K562 (cell line): ENCODE data around the gene SF3B4. TPM values are rescaled to one million over a fixed set of nuclear protein-coding genes. Genes with fewer than 3 reads are reported as not detected.

Experiments
- ADNP ChIP-seq: fragments of 200-800 bp; sonication (Bioruptor generic); IDR thresholded peaks from 2 replicates; pipeline ENCODE4 v1.6.1; 2016; ENCODE audit warnings: missing genetic modification characterization, missing compliant biosample characterization
- CREBBP ChIP-seq: IDR thresholded peaks from one replicate; pipeline ENCODE4 v1.6.1; 2012; ENCODE audit warnings: low read depth, mild to moderate bottlenecking, control low read depth, inconsistent platforms, low read length
- ERF ChIP-seq: fragments of 450-650 bp; formaldehyde crosslinking; IDR thresholded peaks from 2 replicates; pipeline ENCODE4 v1.4.0; 2020; ENCODE audit warnings: mild to moderate bottlenecking, mixed read lengths
- MEF2D ChIP-seq: conservative IDR thresholded peaks from 2 replicates; pipeline ENCODE4 v1.6.1; 2016; ENCODE audit warnings: low read depth, missing genetic modification characterization, missing compliant biosample characterization
- MITF ChIP-seq: IDR thresholded peaks from 2 replicates; pipeline ENCODE4 v1.6.1; 2014; ENCODE audit warnings: antibody characterized with exemption
- NUFIP1 ChIP-seq: fragments of 450-650 bp; IDR thresholded peaks from 2 replicates; pipeline ENCODE4 v1.6.1; 2018; ENCODE audit not compliant: partially characterized antibody
- PHB2 ChIP-seq: fragments of 450-650 bp; IDR thresholded peaks from 2 replicates; pipeline ENCODE4 v1.6.1; 2017; ENCODE audit warnings: low read depth
- TBP ChIP-seq: optimal IDR thresholded peaks from 2 replicates; pipeline ENCODE3; 2011; ENCODE audit warnings: low read depth, low read length, improper control_type of control experiment
- YY1 ChIP-seq, 3 experiments: IDR thresholded peaks; 2 replicates each; pipeline ENCODE4 v1.6.1; 2011; ENCODE audit warnings: low read length in 2 of 3, mild to moderate bottlenecking in 2 of 3, moderate library complexity in 2 of 3, borderline replicate concordance in 1 of 3, control low read depth in 1 of 3, low read depth in 1 of 3; ENCODE audit not compliant: insufficient read depth in 3 of 3, insufficient replicate concordance in 2 of 3, control insufficient read depth in 1 of 3, insufficient read length in 1 of 3; ENCODE audit errors: extremely low read depth in 1 of 3
- ZNF324 ChIP-seq: fragments of 250-450 bp; sonication (Bioruptor Pico); IDR thresholded peaks from 2 replicates; pipeline ENCODE4 v1.4.0; 2020; ENCODE audit warnings: mild to moderate bottlenecking
- ZNF407 ChIP-seq: fragments of 450-650 bp; IDR thresholded peaks from 2 replicates; pipeline ENCODE4 v1.6.1; 2016; ENCODE audit warnings: low read depth
- ZNF717 ChIP-seq: fragments of 250-450 bp; sonication (Bioruptor Pico); IDR thresholded peaks from 2 replicates; pipeline ENCODE4 v1.5.0; 2021
- polyA plus RNA-seq, 8 experiments: library from polyadenylated mRNA; depleted of rRNA in 4 of 8; stranded (reverse) in 5 of 8; unstranded in 3 of 8; fragments of >200 nt; fragmentation: Nextera tagmentation in 2 of 8; fragmentation: Illumina TruSeq in 1 of 8; extraction: Ambion mirVana in 2 of 8; extraction: Trizol in 1 of 8; gene quantifications; 2 replicates each; pipeline versions ENCODE4 v1.2.1 to v1.2.3, GENCODE V29; 2011 to 2014; ENCODE audit warnings: inconsistent platforms in 1 of 8, missing spikeins in 1 of 8
- total RNA-seq, 7 experiments: library from RNA; depleted of rRNA in 6 of 7; stranded (reverse); fragments of >200 nt in 6 of 7; fragmentation: Illumina TruSeq in 2 of 7; extraction: Trizol in 2 of 7; gene quantifications; 2 replicates each; pipeline versions ENCODE4 v1.2.1 to v1.2.3, GENCODE V29; 2011 to 2021; ENCODE audit warnings: low replicate concordance in 1 of 7
- TF ChIP-seq, protein P1 (sequence below): fragments of 450-650 bp; formaldehyde crosslinking; IDR thresholded peaks from 2 replicates; pipeline ENCODE4 v1.4.0; 2022; ENCODE audit warnings: missing genetic modification characterization
- TF ChIP-seq, protein P2 (sequence below): sonication (generic); formaldehyde crosslinking; IDR thresholded peaks from 2 replicates; pipeline ENCODE4 v1.8.1; 2023; ENCODE audit warnings: mild to moderate bottlenecking, missing genetic modification reagents

The SF3B4 gene
- total and polyA plus RNA-seq, 9 of the 15 experiments (the other 6 are each of a cell fraction or from before 2014, with no cell fraction given), result 3.0 to 88.0 (median 26.1) TPM

GRCh38 chr1:149886396-149887195 is 41.0 kb downstream of the SF3B4 start (continued):
- TF ChIP-seq, protein P1, sequence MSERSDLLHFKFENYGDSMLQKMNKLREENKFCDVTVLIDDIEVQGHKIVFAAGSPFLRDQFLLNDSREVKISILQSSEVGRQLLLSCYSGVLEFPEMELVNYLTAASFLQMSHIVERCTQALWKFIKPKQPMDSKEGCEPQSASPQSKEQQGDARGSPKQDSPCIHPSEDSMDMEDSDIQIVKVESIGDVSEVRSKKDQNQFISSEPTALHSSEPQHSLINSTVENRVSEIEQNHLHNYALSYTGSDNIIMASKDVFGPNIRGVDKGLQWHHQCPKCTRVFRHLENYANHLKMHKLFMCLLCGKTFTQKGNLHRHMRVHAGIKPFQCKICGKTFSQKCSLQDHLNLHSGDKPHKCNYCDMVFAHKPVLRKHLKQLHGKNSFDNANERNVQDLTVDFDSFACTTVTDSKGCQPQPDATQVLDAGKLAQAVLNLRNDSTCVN (CRISPR knock-in tag), result no peak
- TF ChIP-seq PHB2 (no peak), ZNF407 (no peak), ERF (peak; percentile 70; the same call in 1 of the 2 replicates), TBP (no peak), MEF2D (tag) (no peak), ZNF717 (CRISPR knock-in tag) (peak; percentile 36; the same call in 1 of the 2 replicates), YY1 (IDR thresholded peaks at IDR 0.05; ENCODE audit: borderline replicate concordance in 1 of 3, control insufficient read depth in 1 of 3, extremely low read depth in 1 of 3, insufficient read depth in 3 of 3, insufficient read length in 1 of 3, insufficient replicate concordance in 2 of 3, low read depth in 1 of 3, low read length in 2 of 3) (peak in 2 of 3 experiments; percentile 74 to 81), MITF (no peak), ZNF324 (CRISPR knock-in tag) (no peak), ADNP (tag) (no peak), CREBBP (no peak), NUFIP1 (no peak)
- TF ChIP-seq, protein P2, sequence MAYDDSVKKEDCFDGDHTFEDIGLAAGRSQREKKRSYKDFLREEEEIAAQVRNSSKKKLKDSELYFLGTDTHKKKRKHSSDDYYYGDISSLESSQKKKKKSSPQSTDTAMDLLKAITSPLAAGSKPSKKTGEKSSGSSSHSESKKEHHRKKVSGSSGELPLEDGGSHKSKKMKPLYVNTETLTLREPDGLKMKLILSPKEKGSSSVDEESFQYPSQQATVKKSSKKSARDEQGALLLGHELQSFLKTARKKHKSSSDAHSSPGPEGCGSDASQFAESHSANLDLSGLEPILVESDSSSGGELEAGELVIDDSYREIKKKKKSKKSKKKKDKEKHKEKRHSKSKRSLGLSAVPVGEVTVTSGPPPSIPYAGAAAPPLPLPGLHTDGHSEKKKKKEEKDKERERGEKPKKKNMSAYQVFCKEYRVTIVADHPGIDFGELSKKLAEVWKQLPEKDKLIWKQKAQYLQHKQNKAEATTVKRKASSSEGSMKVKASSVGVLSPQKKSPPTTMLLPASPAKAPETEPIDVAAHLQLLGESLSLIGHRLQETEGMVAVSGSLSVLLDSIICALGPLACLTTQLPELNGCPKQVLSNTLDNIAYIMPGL (CRISPR knock-in tag), result peak; percentile 72; the same call in 1 of the 2 replicates
